Measurements from ENCODE around the gene ZNF593OS.

ZNF593OS gene

DNA sequence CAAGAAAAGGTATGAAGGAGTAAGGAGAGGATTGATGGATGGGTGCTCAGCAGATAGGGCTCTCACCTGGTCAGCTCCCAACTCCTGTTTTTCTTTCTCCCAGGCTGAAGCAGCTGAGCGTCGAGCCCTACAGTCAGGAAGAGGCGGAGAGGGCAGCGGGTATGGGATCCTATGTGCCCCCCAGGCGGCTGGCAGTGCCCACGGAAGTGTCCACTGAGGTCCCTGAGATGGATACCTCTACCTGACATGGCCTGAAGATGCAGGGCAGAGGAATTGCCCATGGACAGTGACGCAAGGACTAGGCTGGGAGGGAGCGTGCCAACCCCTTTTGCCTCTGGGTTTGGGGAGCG, 1.2 kb downstream of the ZNF593OS start (continued):
- TF ChIP-seq, protein P1, sequence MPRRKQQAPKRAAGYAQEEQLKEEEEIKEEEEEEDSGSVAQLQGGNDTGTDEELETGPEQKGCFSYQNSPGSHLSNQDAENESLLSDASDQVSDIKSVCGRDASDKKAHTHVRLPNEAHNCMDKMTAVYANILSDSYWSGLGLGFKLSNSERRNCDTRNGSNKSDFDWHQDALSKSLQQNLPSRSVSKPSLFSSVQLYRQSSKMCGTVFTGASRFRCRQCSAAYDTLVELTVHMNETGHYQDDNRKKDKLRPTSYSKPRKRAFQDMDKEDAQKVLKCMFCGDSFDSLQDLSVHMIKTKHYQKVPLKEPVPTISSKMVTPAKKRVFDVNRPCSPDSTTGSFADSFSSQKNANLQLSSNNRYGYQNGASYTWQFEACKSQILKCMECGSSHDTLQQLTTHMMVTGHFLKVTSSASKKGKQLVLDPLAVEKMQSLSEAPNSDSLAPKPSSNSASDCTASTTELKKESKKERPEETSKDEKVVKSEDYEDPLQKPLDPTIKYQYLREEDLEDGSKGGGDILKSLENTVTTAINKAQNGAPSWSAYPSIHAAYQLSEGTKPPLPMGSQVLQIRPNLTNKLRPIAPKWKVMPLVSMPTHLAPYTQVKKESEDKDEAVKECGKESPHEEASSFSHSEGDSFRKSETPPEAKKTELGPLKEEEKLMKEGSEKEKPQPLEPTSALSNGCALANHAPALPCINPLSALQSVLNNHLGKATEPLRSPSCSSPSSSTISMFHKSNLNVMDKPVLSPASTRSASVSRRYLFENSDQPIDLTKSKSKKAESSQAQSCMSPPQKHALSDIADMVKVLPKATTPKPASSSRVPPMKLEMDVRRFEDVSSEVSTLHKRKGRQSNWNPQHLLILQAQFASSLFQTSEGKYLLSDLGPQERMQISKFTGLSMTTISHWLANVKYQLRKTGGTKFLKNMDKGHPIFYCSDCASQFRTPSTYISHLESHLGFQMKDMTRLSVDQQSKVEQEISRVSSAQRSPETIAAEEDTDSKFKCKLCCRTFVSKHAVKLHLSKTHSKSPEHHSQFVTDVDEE (CRISPR knock-in tag; IDR thresholded peaks at IDR 0.05), result no peak
- TF ChIP-seq, protein P2, sequence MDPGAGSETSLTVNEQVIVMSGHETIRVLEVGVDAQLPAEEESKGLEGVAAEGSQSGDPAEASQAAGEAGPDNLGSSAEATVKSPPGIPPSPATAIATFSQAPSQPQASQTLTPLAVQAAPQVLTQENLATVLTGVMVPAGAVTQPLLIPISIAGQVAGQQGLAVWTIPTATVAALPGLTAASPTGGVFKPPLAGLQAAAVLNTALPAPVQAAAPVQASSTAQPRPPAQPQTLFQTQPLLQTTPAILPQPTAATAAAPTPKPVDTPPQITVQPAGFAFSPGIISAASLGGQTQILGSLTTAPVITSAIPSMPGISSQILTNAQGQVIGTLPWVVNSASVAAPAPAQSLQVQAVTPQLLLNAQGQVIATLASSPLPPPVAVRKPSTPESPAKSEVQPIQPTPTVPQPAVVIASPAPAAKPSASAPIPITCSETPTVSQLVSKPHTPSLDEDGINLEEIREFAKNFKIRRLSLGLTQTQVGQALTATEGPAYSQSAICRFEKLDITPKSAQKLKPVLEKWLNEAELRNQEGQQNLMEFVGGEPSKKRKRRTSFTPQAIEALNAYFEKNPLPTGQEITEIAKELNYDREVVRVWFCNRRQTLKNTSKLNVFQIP (CRISPR knock-in tag; IDR thresholded peaks at IDR 0.05; ENCODE audit: borderline replicate concordance, low read depth), result no peak

DNA sequence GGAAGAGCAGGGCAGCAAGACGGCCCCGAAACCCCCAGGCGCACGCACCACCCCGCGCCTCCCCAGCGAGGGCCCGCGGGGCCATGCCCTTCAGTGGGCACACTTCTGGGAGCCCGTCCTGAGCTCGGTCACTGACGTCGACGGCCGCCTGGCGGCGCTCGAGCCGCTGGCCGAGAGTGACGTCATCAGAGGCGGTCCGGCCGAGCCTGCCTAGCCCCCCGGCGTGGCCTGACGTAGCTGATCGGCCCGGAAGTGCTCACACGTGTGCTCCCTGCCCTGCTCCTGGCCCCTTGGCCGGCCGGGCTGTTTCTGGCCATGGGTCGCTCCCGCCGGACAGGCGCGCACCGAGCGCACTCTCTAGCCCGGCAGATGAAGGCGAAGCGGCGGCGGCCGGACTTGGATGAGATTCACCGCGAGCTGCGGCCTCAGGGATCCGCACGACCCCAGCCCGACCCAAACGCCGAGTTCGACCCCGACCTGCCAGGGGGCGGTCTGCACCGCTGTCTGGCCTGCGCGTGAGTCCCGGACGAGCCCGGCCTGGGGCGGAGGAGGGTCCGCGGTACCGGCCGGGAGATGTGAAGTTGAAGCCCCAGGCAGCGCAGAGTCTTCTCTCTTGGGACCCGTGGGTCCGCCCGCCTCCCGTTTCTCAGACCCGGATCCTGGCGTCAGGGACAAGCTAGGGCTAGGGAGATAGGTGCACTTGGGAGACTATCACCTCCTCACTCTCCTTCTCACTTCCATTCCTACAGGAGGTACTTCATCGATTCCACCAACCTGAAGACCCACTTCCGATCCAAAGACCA, 1.8 kb downstream of the ZNF593OS start, which contains the start of gene ZNF593:
ZNF593 (plus strand) TSS at position 240 of the 803 bp plus-strand sequence; CDS start at position 316, 76 bp downstream.
- TF ChIP-seq ARNTL (CRISPR knock-in tag; IDR thresholded peaks at IDR 0.05; ENCODE audit: borderline replicate concordance, low read depth), result no peak
- 0 out of 2 replicates have a peak, but pooled peaks have one; percentile 31 for TF ChIP-seq BACH2 (CRISPR knock-in tag; IDR thresholded peaks at IDR 0.05; ENCODE audit: borderline replicate concordance)
- TF ChIP-seq GLIS3 (CRISPR knock-in tag; IDR thresholded peaks at IDR 0.05), result no peak
- TF ChIP-seq ZFP30 (CRISPR knock-in tag; IDR thresholded peaks at IDR 0.05), result peak; percentile 54
- TF ChIP-seq, protein P3, sequence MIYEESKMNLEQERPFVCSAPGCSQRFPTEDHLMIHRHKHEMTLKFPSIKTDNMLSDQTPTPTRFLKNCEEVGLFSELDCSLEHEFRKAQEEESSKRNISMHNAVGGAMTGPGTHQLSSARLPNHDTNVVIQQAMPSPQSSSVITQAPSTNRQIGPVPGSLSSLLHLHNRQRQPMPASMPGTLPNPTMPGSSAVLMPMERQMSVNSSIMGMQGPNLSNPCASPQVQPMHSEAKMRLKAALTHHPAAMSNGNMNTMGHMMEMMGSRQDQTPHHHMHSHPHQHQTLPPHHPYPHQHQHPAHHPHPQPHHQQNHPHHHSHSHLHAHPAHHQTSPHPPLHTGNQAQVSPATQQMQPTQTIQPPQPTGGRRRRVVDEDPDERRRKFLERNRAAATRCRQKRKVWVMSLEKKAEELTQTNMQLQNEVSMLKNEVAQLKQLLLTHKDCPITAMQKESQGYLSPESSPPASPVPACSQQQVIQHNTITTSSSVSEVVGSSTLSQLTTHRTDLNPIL (CRISPR knock-in tag; IDR thresholded peaks at IDR 0.05; ENCODE audit: low read depth), result no peak
- TF ChIP-seq, protein P1 (CRISPR knock-in tag; IDR thresholded peaks at IDR 0.05), result 0 out of 2 replicates have a peak, but pooled peaks have one; percentile 55
- no peak for TF ChIP-seq ESRRG (CRISPR knock-in tag; IDR thresholded peaks at IDR 0.05)
- no peak for TF ChIP-seq ISL1 (CRISPR knock-in tag; IDR thresholded peaks at IDR 0.05)
- no peak for TF ChIP-seq CSDC2 (CRISPR knock-in tag; IDR thresholded peaks at IDR 0.05)
- TF ChIP-seq, protein P4, sequence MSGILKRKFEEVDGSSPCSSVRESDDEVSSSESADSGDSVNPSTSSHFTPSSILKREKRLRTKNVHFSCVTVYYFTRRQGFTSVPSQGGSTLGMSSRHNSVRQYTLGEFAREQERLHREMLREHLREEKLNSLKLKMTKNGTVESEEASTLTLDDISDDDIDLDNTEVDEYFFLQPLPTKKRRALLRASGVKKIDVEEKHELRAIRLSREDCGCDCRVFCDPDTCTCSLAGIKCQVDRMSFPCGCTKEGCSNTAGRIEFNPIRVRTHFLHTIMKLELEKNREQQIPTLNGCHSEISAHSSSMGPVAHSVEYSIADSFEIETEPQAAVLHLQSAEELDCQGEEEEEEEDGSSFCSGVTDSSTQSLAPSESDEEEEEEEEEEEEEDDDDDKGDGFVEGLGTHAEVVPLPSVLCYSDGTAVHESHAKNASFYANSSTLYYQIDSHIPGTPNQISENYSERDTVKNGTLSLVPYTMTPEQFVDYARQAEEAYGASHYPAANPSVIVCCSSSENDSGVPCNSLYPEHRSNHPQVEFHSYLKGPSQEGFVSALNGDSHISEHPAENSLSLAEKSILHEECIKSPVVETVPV (CRISPR knock-in tag; IDR thresholded peaks at IDR 0.05), result no peak
- TF ChIP-seq ZNF565 (CRISPR knock-in tag; conservative IDR thresholded peaks at IDR 0.05; ENCODE audit: low read depth), result peak; percentile 93; the same call in 1 of the 2 replicates
- peak; percentile 76; the same call in 1 of the 2 replicates for TF ChIP-seq ZFP3 (CRISPR knock-in tag; IDR thresholded peaks at IDR 0.05)
- 0 out of 2 replicates have a peak, but pooled peaks have one; percentile 19 for TF ChIP-seq ZNF70 (CRISPR knock-in tag; IDR thresholded peaks at IDR 0.05)
- TF ChIP-seq SNAI2 (CRISPR knock-in tag; IDR thresholded peaks at IDR 0.05), result peak; percentile 58; the same call in 1 of the 2 replicates
- no peak for TF ChIP-seq ZC3H10 (CRISPR knock-in tag; IDR thresholded peaks at IDR 0.05)
- TF ChIP-seq, protein P2 (CRISPR knock-in tag; IDR thresholded peaks at IDR 0.05; ENCODE audit: borderline replicate concordance, low read depth), result no peak
- TF ChIP-seq, protein P5, sequence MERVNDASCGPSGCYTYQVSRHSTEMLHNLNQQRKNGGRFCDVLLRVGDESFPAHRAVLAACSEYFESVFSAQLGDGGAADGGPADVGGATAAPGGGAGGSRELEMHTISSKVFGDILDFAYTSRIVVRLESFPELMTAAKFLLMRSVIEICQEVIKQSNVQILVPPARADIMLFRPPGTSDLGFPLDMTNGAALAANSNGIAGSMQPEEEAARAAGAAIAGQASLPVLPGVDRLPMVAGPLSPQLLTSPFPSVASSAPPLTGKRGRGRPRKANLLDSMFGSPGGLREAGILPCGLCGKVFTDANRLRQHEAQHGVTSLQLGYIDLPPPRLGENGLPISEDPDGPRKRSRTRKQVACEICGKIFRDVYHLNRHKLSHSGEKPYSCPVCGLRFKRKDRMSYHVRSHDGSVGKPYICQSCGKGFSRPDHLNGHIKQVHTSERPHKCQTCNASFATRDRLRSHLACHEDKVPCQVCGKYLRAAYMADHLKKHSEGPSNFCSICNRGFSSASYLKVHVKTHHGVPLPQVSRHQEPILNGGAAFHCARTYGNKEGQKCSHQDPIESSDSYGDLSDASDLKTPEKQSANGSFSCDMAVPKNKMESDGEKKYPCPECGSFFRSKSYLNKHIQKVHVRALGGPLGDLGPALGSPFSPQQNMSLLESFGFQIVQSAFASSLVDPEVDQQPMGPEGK (CRISPR knock-in tag; IDR thresholded peaks at IDR 0.05; ENCODE audit: borderline replicate concordance), result no peak
- TF ChIP-seq TCF4 (CRISPR knock-in tag; IDR thresholded peaks at IDR 0.05; ENCODE audit: borderline replicate concordance), result no peak
- no peak for TF ChIP-seq ZNF8 (CRISPR knock-in tag; IDR thresholded peaks at IDR 0.05)
- no peak for TF ChIP-seq RARB (CRISPR knock-in tag; IDR thresholded peaks at IDR 0.05)
- TF ChIP-seq TOX (CRISPR knock-in tag; IDR thresholded peaks at IDR 0.05; ENCODE audit: borderline replicate concordance), result no peak
- peak; percentile 92; the same call in 1 of the 2 replicates for TF ChIP-seq PPARA (CRISPR knock-in tag; IDR thresholded peaks at IDR 0.05; ENCODE audit: borderline replicate concordance)
- no peak for TF ChIP-seq OSR1 (CRISPR knock-in tag; IDR thresholded peaks at IDR 0.05)
- ATAC-seq, result peak; percentile 95
